ENCODE measurements around the gene RAB34.

RAB34 gene, protein sequence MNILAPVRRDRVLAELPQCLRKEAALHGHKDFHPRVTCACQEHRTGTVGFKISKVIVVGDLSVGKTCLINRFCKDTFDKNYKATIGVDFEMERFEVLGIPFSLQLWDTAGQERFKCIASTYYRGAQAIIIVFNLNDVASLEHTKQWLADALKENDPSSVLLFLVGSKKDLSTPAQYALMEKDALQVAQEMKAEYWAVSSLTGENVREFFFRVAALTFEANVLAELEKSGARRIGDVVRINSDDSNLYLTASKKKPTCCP

DNA sequence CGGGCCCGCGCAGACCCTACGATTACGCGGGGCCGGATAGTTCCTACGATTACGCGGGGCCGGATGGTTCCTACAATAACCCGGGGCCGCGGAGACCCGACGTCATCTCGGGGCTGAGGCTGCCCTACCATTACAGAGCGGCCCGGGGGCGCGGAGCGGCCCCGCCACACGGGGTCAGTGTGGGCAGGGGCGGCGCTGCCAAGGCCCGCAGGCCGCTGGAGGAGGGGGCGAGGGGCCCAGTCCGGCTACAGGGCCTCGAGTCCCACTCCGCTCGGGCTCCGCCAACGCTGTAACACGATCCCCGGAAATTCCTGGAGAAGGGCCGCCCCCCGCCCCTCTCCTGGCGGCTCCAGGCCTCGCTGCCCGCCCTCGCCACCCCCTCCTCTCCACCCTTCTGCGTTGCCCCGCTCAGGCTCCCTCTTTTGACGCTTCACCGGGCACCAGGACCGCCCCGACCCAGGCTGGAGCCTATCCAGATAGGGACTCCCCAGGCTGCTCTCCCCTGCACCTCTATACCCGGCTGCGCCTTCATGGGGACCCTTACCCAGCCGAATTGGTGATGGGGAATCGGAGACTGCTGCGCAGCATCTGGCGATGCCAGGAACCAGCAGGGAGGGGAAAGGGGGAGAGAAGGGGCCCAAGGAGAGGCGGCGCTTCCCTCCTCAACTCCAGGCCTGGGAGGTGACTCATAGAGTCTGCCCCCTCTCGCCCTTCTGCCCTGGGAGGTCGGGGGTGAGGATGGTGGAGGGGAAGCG lies at the start of gene RAB34:
RAB34 (minus strand) TSS at position 291 of the 755 bp plus-strand sequence. CDS start 602 bp downstream, outside the sequence.
- no peak for DNase-seq

DNA sequence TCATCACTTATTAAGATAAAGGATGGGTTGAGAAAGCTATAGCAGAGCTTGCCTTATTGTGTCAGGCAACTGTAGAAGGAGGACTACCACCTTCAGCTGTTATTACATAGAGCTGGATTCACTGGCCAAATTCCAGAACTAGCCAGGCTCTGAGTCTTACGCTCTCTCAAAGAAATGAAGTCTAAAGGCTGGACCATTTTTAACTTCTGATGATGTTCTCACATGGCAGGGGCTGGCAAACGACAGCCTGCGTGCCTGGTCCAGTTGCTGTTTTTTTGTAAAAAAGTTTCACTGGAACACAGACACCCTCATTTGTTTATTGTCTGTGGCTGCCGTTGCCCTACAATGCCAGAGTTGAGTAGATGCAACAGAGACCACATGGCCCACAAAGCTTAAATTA lies 47.4 kb upstream of the RAB34 start:
- no peak for DNase-seq

DNA sequence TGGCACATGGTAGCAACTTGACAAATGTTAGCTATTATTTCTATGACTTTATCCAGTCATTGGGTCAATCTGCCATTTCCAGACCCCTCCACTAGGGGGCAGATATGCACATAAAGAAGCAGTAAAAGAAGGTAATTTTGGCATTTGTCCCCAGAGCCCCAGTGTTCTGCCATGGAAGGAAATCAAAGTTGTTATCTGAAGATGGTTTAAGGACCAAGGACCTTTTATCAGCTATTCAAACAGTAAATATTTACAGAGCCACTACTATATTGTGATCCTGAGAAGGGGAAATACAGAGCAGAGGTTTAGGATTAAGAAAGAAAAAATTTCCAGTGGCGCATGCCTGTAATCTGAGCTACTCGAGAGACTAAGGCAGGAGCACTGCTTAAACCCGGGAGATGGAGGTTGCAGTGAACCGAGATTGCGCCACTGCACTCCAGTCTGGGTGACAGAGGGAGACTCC lies 46.2 kb upstream of the RAB34 start:
- DNase-seq: peak; percentile 7 to 49

DNA sequence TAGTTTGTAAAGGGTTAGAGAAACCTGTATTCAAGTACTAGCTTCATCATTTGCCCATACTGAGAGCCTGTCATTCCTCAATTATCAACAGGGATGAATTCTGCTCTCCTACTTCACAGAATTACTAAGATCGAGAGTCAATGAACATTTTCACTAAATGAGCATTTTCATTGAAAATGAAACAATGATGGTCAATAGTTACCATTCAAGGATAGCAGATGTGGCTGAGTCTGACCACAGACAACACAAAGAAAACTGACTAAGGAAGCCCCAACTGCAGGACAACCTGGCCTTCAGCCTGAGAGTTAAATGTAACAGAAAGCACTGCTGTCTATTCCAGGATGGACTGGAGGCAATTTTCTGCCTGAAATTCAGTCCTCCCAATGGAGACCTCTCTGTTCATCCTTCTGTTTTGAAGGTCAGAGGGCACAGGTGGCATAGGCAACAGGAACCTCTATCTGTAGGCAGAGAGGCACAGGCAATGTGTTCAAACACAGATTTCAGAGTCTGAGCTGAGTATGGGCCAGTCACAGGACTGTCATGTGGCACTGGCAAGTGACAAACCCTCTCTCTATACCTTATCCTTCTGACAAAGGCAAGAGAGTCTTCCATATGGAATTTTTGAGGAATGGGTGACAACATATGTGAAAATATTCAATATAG lies 45.6 kb upstream of the RAB34 start:
- DNase-seq: no peak

DNA sequence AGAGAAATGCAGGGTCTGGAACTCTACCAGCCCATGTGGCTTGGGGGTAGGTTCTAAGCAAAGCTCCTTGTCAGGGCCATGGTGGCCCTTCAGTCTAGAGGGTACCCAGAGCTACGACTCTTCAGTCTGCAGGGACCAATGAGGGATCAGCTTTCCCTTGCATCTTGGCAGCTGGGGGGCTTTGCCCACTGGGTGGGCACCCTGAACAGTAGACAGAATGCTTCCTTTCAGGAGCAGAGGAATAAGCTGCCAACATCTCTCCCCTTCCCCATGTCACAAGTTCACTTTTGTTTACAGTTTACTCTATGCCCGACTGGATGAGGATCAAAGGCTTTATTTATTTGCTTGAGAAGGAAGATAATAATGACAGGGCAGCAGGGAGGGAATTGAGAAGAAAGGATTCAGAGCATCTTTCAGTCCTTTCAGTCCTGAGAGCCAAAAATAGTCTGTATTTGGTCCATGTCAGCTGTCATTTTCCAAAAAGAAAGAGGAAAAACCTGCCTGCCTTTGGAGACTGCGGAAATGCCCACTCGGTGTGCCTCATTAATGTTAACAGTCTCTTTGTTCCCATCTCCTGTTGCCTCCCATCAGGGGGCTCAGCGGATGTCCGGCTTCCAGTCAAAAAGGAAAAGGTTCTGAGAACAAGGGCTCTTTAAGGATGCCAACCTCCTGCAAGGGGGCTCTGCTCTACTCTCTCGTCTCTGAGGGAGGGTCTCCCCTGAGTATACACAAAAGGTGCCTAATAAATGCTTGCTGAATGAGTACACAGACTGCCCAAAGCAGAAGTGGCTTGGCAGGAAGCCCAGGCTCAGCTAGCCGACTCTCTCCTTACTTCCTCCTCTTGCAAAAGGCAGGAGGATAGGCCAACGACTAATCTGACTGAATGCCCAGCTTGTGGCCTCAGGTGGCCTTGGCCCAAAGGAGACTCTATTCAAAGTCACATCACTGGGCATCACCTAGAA lies 43.2 kb upstream of the RAB34 start:
- DNase-seq: no peak

DNA sequence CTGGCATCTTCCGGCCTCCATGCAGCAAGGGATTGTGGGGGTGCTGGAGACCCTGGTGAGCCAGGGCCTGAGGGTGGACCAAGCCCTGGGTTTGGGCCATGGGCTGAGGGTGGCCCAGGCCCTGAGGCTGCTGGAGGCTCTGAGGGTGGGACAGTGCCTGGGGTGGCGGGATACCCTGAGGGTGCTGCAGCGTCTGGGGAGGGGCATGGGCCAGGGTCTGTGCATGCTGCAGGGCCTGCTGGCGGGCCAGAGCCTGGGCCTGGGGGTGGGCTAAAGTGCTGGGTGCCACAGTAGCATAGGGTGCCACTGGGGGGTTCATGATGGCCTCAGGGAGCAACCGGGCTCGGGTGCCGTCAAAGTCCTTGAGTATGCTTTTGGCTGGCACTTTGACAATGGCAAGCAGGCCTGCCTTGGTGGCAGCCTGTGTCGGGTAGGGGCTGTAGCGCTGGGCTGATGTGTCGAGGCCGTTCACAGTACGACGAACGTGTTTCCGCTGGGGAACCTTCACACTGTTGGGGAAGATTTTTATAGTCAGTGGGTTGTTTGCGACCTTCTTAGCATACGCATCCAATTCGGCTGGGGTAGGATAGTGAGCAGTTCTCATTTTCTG lies 41.7 kb upstream of the RAB34 start:
- DNase-seq: no peak

DNA sequence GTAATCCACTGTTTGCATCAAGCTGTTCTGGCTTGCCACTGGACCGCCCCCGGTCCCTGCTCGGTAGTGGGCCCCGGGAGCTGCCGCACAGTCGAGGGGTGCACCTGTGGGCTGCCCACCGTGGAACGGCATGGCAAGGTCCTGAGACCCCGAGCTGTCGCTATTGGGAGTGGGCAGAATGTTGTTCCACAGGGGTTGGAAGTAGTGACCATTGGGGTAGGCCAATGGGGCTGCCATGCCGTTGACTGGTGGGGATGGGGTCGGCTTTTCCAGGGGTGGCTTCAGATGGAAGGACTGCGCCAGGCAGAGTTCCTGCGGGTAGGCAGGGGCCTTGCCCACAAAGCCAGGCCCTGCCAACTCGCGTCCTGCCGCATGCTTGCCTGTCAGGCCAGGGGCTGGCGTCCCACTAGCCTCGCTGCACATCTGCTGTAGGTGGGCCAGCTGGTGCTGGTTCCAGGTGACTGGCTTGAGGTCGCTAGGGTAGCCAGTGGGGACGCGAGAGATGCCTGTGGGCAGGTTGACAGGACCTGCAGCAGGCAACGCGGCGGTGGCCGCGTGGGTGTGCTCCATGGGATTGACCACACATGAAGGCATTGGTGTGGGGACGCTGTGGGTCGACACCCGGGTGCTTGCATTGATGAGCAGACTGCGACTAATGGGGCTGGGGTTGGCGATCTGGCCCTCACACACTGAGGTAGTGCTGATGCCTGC lies 40.9 kb upstream of the RAB34 start:
- DNase-seq: no peak

DNA sequence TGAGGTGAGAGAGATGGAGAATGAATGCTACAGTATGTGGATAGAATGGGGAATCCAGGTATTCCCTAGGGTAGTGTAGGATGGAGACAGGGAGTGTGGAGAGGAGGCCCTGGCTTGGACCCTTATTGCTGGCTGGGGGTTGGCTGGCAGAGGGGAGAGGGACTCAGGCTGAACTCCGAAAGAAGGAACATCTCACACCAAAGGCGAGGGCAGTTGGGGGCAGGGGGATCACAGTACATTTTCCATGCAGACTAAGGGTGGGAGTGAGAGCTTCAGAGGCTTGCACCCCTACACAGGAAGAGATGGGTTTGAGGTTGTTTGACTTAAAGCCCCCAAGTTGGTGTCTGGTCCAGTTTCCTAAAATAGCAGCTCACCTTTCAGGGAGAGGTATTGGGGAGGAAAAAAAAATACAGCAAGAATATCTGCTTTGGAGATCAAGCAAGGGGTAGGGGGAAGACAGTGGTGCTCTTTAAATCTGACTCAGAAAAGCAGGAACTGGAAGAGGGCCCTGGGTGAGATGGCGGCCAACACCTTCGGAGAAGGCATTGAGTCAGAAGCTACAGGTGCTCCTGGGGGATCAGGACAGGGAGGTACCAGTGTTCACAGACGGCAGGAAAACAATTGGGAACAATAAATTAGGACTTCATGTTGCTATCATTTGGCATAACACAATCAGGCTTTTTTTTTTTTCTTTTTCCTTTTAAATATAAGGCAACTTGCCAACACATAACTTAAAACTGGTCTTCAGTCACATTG lies 38.6 kb upstream of the RAB34 start:
- DNase-seq: no peak

DNA sequence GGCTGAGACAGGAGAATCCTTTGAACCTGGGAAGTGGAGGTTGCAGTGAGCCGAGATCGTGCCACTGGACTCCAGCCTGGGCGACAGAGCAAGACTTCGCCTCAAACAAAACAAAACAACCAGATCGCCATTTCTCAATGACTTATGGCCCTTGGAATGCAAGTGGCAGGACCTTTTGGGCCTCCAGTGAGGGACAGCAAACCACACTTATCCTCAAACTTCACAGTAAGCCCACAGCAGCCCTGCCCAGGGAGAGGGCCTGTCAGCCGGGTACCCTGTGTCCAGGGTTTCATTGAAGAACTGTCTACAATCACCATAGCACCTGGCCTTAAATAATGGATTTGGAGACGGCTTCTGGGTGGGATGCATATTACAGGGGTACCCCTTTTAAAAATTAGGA lies 37.8 kb upstream of the RAB34 start:
- DNase-seq: no peak

DNA sequence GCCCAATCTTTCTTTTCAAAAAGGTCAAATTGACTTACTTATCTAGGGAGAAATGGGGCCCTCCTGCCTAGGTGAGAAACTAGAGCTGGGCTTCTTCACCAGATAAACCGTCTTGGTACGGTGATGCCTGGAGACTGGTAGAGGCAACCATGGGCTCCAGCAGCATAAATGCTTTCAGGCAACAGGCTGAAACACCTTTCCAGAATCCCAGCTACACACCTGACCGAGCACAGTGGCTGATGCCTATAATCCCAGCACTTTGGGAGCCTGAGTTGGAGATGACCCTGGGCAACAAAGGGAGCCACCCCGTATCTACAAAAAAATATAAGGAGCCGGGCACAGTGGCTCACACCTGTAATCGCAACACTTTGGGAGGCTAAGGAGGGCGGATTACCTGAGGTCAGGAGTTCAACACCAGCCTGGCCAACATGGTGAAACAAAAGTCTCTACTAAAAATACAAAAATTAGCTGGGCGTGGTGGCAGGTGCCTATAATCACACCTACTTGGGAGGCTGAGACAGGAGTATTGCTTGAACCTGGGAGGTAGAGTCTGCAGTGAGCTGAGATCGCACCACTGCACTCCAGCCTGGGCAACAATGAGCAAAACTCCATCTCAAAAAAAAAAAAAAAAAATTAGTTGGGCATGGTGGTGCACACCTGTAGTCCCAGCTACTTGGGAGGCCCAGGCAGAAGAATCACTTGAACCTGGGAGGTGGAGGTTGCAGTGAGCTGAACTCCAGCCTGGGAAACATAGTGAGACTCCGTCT lies 34.1 kb upstream of the RAB34 start:
- no peak for DNase-seq

DNA sequence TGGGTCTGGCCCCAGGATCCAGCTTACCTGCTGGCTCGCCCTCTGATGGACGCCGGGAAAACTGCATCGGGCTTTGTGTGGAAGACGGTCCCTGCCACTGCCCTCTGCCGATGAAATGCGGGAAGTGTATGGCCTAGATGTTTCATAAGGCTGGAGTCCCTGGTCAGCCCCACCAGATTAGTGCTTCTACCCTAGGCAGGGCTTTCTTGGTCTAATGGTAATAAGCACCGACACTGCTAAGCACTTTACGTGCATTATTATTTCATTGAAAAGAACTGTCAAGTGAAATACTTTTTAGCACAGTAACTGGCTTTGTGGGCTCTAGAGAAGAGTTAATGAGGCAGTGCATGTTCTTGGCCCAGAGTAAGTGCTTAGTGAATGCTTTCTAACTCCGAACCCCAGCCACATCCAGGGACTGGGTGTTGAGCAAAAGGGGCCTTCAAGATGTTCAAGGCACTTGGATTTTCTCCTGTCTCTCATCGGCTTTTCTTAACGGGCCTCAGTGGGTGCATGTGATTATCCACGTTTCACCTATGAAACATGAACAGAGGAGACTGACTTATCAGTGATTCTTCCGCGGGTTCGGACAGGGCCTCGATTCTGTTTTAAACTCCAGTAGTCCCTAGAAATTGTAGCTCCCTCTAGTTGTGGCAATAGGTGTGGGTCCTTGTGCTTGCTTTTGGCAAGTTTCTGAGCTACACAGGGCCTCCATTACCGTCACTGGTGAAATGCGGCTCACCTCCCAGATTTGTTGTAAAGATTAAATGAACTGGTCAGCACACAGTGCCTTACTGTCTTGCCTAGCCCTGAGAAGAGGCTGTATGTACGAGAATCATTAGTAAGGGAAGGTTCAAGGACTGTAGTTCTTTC lies 32.7 kb upstream of the RAB34 start:
- DNase-seq: peak; percentile 90 to 91

DNA sequence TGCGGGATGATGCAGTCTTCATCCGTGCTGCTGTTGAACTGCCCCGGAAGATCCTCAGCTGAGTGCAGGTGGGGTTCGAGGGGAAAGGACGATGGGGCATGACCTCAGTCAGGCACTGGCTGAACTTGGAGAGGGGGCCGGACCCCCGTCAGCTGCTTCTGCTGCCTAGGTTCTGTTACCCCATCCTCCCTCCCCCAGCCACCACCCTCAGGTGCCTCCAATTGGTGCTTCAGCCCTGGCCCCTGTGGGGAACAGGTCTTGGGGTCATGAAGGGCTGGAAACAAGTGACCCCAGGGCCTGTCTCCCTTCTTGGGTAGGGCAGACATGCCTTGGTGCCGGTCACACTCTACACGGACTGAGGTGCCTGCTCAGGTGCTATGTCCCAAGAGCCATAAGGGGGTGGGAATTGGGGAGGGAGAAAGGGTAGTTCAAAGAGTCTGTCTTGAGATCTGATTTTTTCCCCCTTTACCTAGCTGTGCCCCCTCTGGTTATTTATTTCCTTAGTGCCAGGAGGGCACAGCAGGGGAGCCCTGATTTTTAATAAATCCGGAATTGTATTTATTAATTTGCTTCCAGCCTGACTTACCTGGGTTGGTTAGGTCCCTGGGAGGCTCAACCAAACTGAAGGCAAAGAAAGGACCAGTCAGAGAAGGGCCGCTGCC lies 32.0 kb upstream of the RAB34 start:
- DNase-seq: no peak

DNA sequence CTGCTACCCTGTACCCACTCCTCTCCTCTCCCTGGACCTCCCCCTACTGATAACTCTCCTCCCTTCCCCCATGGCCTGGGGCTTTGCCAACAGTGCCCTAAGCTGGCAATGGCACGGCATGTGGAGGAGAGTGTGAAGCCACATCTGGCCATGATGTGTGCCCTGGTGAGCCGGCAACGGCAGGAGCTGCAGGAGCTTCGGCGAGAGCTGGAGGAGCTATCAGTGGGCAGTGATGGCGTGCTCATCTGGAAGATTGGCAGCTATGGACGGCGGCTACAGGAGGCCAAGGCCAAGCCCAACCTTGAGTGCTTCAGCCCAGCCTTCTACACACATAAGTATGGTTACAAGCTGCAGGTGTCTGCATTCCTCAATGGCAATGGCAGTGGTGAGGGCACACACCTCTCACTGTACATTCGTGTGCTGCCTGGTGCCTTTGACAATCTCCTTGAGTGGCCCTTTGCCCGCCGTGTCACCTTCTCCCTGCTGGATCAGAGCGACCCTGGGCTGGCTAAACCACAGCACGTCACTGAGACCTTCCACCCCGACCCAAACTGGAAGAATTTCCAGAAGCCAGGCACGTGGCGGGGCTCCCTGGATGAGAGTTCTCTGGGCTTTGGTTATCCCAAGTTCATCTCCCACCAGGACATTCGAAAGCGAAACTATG lies 31.3 kb upstream of the RAB34 start:
- DNase-seq: no peak

DNA sequence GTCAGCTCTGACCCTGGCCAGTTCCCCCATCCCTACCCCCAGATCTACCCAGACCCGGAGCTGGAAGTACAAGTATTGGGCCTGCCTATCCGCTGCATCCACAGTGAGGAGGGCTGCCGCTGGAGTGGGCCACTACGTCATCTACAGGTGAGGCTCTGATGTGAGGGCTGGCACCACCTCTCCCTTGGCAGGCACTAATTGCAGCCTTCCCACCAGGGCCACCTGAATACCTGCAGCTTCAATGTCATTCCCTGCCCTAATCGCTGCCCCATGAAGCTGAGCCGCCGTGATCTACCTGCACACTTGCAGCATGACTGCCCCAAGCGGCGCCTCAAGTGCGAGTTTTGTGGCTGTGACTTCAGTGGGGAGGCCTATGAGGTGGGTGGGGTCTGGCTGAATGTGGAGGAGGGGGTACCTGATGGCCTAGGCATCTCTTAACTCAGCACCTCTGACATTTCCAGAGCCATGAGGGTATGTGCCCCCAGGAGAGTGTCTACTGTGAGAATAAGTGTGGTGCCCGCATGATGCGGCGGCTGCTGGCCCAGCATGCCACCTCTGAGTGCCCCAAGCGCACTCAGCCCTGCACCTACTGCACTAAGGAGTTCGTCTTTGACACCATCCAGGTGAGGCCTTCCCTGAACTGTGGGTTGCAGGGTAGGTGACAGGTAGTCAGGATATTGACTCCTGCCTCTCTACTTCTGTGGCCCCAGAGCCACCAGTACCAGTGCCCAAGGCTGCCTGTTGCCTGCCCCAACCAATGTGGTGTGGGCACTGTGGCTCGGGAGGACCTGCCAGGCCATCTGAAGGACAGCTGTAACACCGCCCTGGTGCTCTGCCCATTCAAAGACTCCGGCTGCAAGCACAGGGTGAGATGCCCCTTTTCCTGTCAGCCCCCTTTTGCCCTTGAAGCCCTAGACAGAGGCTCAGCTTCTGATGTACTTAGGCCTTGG lies 30.4 kb upstream of the RAB34 start:
- DNase-seq: no peak

DNA sequence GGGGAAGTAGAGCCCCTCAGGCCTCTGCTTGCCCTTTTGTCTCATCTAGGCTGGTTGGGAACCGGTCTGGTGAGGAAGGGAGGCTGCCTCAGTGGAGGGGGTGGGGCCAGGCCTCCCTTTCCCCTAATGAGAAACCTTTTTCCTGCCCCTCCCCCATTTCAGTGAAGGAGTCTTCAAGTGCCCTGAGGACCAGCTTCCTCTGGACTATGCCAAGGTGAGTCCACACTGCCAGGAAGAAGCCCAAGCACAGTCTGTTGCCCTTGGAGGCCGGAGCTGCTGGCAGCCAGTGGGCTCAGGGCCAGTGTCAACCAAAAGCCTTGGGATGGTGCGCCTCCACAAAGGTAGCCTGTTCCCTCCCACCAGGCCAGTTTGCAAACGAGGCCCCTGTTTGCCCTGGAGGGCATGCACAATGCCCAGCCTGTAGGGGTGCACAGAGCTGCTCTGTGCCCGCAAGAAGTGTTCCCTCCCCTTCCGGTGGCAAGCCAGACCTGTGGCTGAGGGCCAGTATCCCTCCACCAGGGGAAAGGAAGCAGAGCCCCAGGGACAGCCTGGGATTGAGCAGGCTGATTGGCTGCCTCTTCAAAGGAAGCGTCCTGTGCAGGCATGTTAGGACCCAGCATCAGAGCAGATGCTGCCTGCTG lies 29.5 kb upstream of the RAB34 start:
- peak; percentile 21 to 22 for DNase-seq

DNA sequence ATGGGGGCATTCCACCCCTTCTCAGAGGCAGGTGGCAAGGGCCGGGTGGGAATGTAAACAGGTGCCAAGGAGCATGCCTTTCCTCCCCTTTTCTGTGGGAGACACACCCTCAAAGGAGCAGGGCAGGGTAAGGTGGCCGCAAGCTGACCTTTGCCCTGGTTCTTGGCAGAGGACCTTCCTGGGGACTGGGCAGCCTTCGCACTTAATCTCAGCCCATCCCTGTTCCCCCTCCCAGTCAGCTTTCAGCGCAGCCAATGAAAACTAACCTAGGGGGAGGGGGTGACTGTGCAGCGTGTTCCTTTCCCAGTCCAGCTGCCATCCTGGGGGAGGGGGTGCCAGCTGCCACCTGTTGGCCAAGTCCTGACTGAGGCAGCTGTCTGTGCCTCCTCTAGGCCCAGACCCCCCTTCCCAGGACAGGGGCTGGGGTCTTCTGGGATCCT lies 29.0 kb upstream of the RAB34 start:
- DNase-seq: peak; percentile 62 to 80

All from SHP77 (cell line).